Left kidney (tissue), 2 donors: ENCODE measurements around the gene ATRNL1. TPM values are rescaled to one million over a fixed set of nuclear protein-coding genes. Genes with fewer than 3 reads are reported as not detected.
A peak's percentile ranks its signal among the peaks of the same experiment; 100 is the strongest.
"Not testable (repeated sequence)": the region's sequence is repeated elsewhere in the genome, so short reads cannot be mapped to it uniquely, and the experiment has no call there.

Experiments
- DNase-seq: peaks from one replicate; pipeline ENCODE4 v3.0.0-alpha.2; 2013
- polyA plus RNA-seq: library from polyadenylated mRNA; unstranded; fragments of 120-200 nt; gene quantifications from one replicate; pipeline ENCODE4 v1.2.1, GENCODE V29; 2013; ENCODE audit not compliant: insufficient read length

The ATRNL1 gene
- polyA plus RNA-seq, 1 donor = 27.8 TPM

- DNase-seq = not testable (repeated sequence)
These were observed 114.1 kb downstream of the ATRNL1 start for GRCh38 chr10:115207276-115207675.

- peak; percentile 6 for DNase-seq
These were observed 116.0 kb downstream of the ATRNL1 start for GRCh38 chr10:115209133-115209532.

- DNase-seq = no peak
These were observed 121.7 kb downstream of the ATRNL1 start for GRCh38 chr10:115214829-115215228.

GRCh38 chr10:115219203-115219602, 126.0 kb downstream of the ATRNL1 start:
- DNase-seq = no peak

GRCh38 chr10:115222039-115222438, 128.9 kb downstream of the ATRNL1 start:
- no peak for DNase-seq

GRCh38 chr10:115239761-115240160, 146.6 kb downstream of the ATRNL1 start:
- DNase-seq = no peak

GRCh38 chr10:115250784-115251183, 157.6 kb downstream of the ATRNL1 start:
- DNase-seq = no peak

- DNase-seq = not testable (repeated sequence)
These were observed 160.6 kb downstream of the ATRNL1 start for GRCh38 chr10:115253765-115254164.

- no peak for DNase-seq
These were observed 179.3 kb downstream of the ATRNL1 start for GRCh38 chr10:115272482-115272881.

- DNase-seq = no peak
These were observed 185.1 kb downstream of the ATRNL1 start for GRCh38 chr10:115278294-115278693.

GRCh38 chr10:115295213-115295805, 202.1 kb downstream of the ATRNL1 start:
- no peak for DNase-seq

- no peak for DNase-seq
These were observed 206.9 kb downstream of the ATRNL1 start for GRCh38 chr10:115300080-115300479.

- DNase-seq = not testable (repeated sequence)
These were observed 226.5 kb downstream of the ATRNL1 start for GRCh38 chr10:115319669-115320068.

GRCh38 chr10:115321360-115321759, 228.2 kb downstream of the ATRNL1 start:
- no peak for DNase-seq

- DNase-seq = no peak
These were observed 235.2 kb downstream of the ATRNL1 start for GRCh38 chr10:115328331-115328730.

- DNase-seq = no peak
These were observed 242.2 kb downstream of the ATRNL1 start for GRCh38 chr10:115335366-115335765.

GRCh38 chr10:115355162-115355760, 262.1 kb downstream of the ATRNL1 start:
- DNase-seq = peak; percentile 67

GRCh38 chr10:115367920-115368319, 274.8 kb downstream of the ATRNL1 start:
- not testable (repeated sequence) for DNase-seq

- no peak for DNase-seq
These were observed 285.9 kb downstream of the ATRNL1 start for GRCh38 chr10:115379064-115379463.

- DNase-seq = no peak
These were observed 291.5 kb downstream of the ATRNL1 start for GRCh38 chr10:115384665-115385064.

GRCh38 chr10:115390607-115391006, 297.4 kb downstream of the ATRNL1 start:
- DNase-seq = no peak

GRCh38 chr10:115398026-115398425, 304.9 kb downstream of the ATRNL1 start:
- DNase-seq = no peak

- no peak for DNase-seq
These were observed 309.5 kb downstream of the ATRNL1 start for GRCh38 chr10:115402699-115403098.

- not testable (repeated sequence) for DNase-seq
These were observed 312.7 kb downstream of the ATRNL1 start for GRCh38 chr10:115405838-115406237.
